Panc1 (cell line): Measurements from ENCODE around the gene OR6C2. TPM values are rescaled to one million over a fixed set of nuclear protein-coding genes. Genes with fewer than 3 reads are reported as not detected.
"Not testable (repeated sequence)": the region's sequence is repeated elsewhere in the genome, so short reads cannot be mapped to it uniquely, and the experiment has no call there.

Experiments used
- ATAC-seq: fragments of 200-7000 bp; cut with Tn5 transposase; 2 replicates; pipeline ENCODE4 v1.9.1; 2020; ENCODE audit warnings: mild to moderate bottlenecking, moderate library complexity
- BruUV-seq: library from RNA; stranded (reverse); fragments of 400-500 nt; replicated peaks from 2 replicates; lab custom pipeline; 2021; lab: Mats Ljungman, UMichigan
- CTCF ChIA-PET: fragments of 300-600 bp; sonication (Branson Sonifier 250); formaldehyde crosslinking; loops from one replicate; lab custom pipeline; 2022; ENCODE audit warnings: antibody characterized with exemption; lab: Charles Lee
- POLR2A ChIA-PET: fragments of 300-600 bp; sonication (Branson Sonifier 250); formaldehyde crosslinking; loops from one replicate; lab custom pipeline; 2022; ENCODE audit warnings: antibody characterized with exemption; lab: Charles Lee
- DNase-seq: peaks from one replicate; pipeline ENCODE4 v3.0.0-alpha.2; 2010; ENCODE audit warnings: low read depth, low spot score
- H3K27ac ChIP-seq: 2 replicates; pipeline ENCODE4 v1.5.1; 2011; ENCODE audit warnings: mild to moderate bottlenecking, low read length, inconsistent platforms
- H3K27me3 ChIP-seq: fragments of 200-500 bp; sonication (Bioruptor generic); 2 replicates; pipeline ENCODE4 v1.6.0; 2014; ENCODE audit warnings: low read length, inconsistent platforms; ENCODE audit not compliant: control insufficient read depth, insufficient read depth
- H3K36me3 ChIP-seq: fragments of 200-500 bp; sonication (Bioruptor generic); 2 replicates; pipeline ENCODE4 v1.5.1; 2014; ENCODE audit warnings: inconsistent platforms, mild to moderate bottlenecking, low read length, moderate library complexity; ENCODE audit not compliant: control insufficient read depth, insufficient read depth
- H3K4me1 ChIP-seq: 2 replicates; pipeline ENCODE4 v1.5.1; 2011; ENCODE audit warnings: inconsistent platforms, mild to moderate bottlenecking, low read length, moderate library complexity; ENCODE audit not compliant: control insufficient read depth, insufficient read depth
- H3K4me3 ChIP-seq, 2 experiments: 2 replicates each; pipeline ENCODE4 v1.5.1; 2011 to 2012; ENCODE audit warnings: low read depth in 2 of 2, low read length in 2 of 2, mild to moderate bottlenecking in 2 of 2, inconsistent platforms in 1 of 2, moderate library complexity in 1 of 2
- H3K9me3 ChIP-seq: fragments of 200-500 bp; sonication (Bioruptor generic); 2 replicates; pipeline ENCODE4 v1.5.1; 2014; ENCODE audit warnings: low read depth, mild to moderate bottlenecking, inconsistent platforms, low read length, moderate library complexity; ENCODE audit not compliant: control insufficient read depth, insufficient read depth
- POLR2AphosphoS5 ChIP-seq: IDR thresholded peaks from 2 replicates; pipeline ENCODE4 v1.6.1; 2012; ENCODE audit warnings: mild to moderate bottlenecking, low read depth, low read length, moderate library complexity
- SIN3A ChIP-seq: IDR thresholded peaks from 2 replicates; pipeline ENCODE4 v1.6.1; 2012; ENCODE audit warnings: low read depth, mild to moderate bottlenecking, low read length, moderate library complexity, borderline replicate concordance; ENCODE audit not compliant: insufficient read depth
- TCF7L2 ChIP-seq: IDR thresholded peaks from 2 replicates; pipeline ENCODE4 v1.6.1; 2011; ENCODE audit warnings: mild to moderate bottlenecking, low read depth, low read length, inconsistent platforms
- in situ Hi-C: cut with HindIII; loops from 2 replicates; pipeline ENCODE4 v1.10.0; 2016; ENCODE audit warnings: low sequenced_read_pairs, low pct_unique_long_range_greater_than_20kb
- intact Hi-C: fragments of 100-400 bp; cut with micrococcal nuclease; formaldehyde crosslinking; loops from one replicate; pipeline ENCODE4 v1.10.0; 2022; ENCODE audit not compliant: unreplicated experiment
- total RNA-seq: library from RNA; stranded (reverse); gene quantifications from one replicate; pipeline ENCODE4 v1.2.1, GENCODE V29; 2021; ENCODE audit not compliant: unreplicated experiment
- TF ChIP-seq, protein P1 (sequence below), 2 experiments: IDR thresholded peaks; 2 replicates each; pipeline ENCODE4 v1.6.1; 2011 to 2012; ENCODE audit warnings: low read depth in 2 of 2, control low read depth in 1 of 2, low read length in 1 of 2, mild to moderate bottlenecking in 1 of 2, moderate library complexity in 1 of 2; ENCODE audit not compliant: insufficient read depth in 1 of 2
- TF ChIP-seq, protein P2 (sequence below): fragments of 450-650 bp; IDR thresholded peaks from 2 replicates; pipeline ENCODE4 v1.5.1; 2017; ENCODE audit warnings: mild to moderate bottlenecking

OR6C2 gene
- total RNA-seq, 1 experiment from 2014 or later, result not detected

DNA sequence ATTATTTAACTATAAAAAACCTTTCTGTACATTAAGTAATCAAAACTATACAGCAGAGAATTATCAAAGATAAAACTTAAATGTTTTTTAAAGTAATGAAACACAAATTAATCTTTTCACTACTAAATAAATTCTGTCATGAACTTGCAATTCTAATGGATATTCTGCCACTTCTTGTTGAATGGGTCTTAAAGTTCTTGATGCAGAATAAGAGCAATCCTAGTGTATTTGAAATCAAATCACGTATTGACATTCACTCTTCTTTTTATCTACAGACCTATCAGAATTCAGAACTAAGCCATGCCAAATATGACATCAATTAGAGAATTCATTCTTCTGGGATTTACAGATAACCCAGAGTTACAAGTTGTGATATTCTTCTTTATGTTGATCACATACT is 43.6 kb upstream of the OR6C2 start, which contains the start of gene OR6C65:
Gene OR6C65, plus strand, starts transcription at position 301 of the 400 bp plus-strand sequence. Its CDS starts 0 bp downstream, at position 301.
- TF ChIP-seq, protein P1, sequence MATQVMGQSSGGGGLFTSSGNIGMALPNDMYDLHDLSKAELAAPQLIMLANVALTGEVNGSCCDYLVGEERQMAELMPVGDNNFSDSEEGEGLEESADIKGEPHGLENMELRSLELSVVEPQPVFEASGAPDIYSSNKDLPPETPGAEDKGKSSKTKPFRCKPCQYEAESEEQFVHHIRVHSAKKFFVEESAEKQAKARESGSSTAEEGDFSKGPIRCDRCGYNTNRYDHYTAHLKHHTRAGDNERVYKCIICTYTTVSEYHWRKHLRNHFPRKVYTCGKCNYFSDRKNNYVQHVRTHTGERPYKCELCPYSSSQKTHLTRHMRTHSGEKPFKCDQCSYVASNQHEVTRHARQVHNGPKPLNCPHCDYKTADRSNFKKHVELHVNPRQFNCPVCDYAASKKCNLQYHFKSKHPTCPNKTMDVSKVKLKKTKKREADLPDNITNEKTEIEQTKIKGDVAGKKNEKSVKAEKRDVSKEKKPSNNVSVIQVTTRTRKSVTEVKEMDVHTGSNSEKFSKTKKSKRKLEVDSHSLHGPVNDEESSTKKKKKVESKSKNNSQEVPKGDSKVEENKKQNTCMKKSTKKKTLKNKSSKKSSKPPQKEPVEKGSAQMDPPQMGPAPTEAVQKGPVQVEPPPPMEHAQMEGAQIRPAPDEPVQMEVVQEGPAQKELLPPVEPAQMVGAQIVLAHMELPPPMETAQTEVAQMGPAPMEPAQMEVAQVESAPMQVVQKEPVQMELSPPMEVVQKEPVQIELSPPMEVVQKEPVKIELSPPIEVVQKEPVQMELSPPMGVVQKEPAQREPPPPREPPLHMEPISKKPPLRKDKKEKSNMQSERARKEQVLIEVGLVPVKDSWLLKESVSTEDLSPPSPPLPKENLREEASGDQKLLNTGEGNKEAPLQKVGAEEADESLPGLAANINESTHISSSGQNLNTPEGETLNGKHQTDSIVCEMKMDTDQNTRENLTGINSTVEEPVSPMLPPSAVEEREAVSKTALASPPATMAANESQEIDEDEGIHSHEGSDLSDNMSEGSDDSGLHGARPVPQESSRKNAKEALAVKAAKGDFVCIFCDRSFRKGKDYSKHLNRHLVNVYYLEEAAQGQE (IDR thresholded peaks at IDR 0.05; ENCODE audit: insufficient read depth in 1 of 2, low read depth in 2 of 2, low read length in 1 of 2), result no peak
- TF ChIP-seq POLR2AphosphoS5 (no peak), TCF7L2 (no peak)
- no peaks in the 10 kb centered on the region for H3K9me3 ChIP-seq
- H3K36me3 ChIP-seq, result no peaks in the 10 kb centered on the region
- ATAC-seq (no peak), DNase-seq (no peak)
- CTCF ChIA-PET, result no interaction called here
- no peaks in the 10 kb centered on the region; the same call in 1 of the 2 replicates for H3K27me3 ChIP-seq
- in situ Hi-C loops, result no loop called here
- intact Hi-C loops, result no loop called here
- POLR2A ChIA-PET, result no interaction called here
- BruUV-seq, result no TSS peak
- H3K27ac ChIP-seq, result no peak within 1 kb of the TSS
- H3K4me1 ChIP-seq, result no peaks in the 10 kb centered on the region
- no peak within 1 kb of the TSS for H3K4me3 ChIP-seq

DNA sequence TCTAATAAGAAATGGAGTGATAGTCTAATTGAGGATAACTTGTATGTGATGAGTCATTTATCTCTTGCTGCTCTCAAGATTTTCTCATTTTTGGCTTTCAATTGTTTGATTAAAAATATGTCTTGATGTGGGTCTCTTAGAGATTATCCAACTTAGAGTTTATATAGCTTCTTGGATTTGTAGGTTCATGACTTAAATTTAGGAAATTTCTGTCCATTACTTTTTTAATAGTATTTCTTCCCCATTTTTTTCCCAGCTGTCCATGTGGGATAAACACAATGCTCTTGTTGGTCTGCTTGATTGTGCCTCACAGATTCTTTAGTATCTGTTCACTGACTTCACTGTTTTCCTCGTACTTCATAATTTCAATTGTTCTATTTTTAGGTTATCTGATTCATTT is 36.0 kb upstream of the OR6C2 start:
- BruUV-seq, result no TSS peak
- no peaks in the 10 kb centered on the region for H3K4me1 ChIP-seq
- ChIA-PET CTCF (no interaction called here), POLR2A (no interaction called here)
- H3K36me3 ChIP-seq, result no peaks in the 10 kb centered on the region
- intact Hi-C loops, result no loop called here
- H3K4me3 ChIP-seq, result no peak overlapping the region
- H3K9me3 ChIP-seq, result 0 out of 2 replicates have a peak, but pooled peaks cover 3% of the 10 kb centered on the region
- H3K27me3 ChIP-seq, result no peaks in the 10 kb centered on the region
- no peak for ATAC-seq
- no peak overlapping the region for H3K27ac ChIP-seq
- DNase-seq, result no peak
- TF ChIP-seq, protein P1 (IDR thresholded peaks at IDR 0.05; ENCODE audit: insufficient read depth in 1 of 2, low read depth in 2 of 2, low read length in 1 of 2), result no peak
- TF ChIP-seq, protein P2, sequence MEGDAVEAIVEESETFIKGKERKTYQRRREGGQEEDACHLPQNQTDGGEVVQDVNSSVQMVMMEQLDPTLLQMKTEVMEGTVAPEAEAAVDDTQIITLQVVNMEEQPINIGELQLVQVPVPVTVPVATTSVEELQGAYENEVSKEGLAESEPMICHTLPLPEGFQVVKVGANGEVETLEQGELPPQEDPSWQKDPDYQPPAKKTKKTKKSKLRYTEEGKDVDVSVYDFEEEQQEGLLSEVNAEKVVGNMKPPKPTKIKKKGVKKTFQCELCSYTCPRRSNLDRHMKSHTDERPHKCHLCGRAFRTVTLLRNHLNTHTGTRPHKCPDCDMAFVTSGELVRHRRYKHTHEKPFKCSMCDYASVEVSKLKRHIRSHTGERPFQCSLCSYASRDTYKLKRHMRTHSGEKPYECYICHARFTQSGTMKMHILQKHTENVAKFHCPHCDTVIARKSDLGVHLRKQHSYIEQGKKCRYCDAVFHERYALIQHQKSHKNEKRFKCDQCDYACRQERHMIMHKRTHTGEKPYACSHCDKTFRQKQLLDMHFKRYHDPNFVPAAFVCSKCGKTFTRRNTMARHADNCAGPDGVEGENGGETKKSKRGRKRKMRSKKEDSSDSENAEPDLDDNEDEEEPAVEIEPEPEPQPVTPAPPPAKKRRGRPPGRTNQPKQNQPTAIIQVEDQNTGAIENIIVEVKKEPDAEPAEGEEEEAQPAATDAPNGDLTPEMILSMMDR, result no peak
- TF ChIP-seq SIN3A (no peak), TCF7L2 (no peak), POLR2AphosphoS5 (no peak)
- in situ Hi-C loops, result no loop called here

DNA sequence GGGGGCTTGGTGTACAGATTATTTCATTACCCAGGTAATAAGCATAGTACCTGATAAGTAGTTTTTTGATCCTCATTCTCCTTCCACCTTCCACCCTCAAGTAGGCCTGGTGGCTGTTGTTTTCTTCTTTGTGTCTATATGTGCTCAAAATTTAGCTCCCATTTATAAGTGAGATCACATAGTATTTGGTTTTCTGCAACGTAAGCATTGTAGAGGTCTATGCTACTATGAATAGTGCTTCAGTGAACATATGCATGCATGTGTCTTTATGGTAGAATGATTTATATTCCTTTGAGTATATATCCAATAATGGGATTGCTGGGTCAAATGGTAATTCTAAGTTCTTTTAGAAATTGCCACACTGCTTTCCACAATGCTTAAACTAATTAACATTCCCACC is 34.7 kb upstream of the OR6C2 start:
- H3K27ac ChIP-seq, H3K36me3 ChIP-seq, POLR2A ChIA-PET, in situ Hi-C loops, H3K4me3 ChIP-seq, intact Hi-C loops, H3K4me1 ChIP-seq, BruUV-seq, ATAC-seq, H3K9me3 ChIP-seq, DNase-seq, H3K27me3 ChIP-seq, CTCF ChIA-PET: not testable (repeated sequence)

DNA sequence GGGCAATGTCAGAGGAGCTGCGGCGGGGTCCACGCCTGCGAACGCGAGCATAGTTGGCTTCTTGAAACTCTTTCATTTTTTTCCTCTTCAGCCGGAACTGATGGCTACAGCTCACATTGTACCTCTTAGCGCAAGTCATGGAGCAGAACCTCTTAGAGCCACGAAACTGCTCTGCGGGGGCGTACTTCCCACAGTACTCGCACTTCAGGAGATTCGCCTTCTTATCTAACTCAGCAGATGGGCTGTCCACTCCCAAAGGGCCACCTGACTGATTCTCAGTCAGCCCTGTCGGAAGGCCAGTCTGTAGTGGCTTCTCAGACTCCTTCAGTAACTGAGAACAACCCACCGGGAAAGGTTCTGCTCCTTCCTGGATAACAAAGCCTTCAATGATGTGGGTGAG is 31.7 kb upstream of the OR6C2 start:
- H3K4me3 ChIP-seq, H3K9me3 ChIP-seq, in situ Hi-C loops, intact Hi-C loops, DNase-seq, H3K27me3 ChIP-seq, H3K36me3 ChIP-seq, BruUV-seq, ATAC-seq, H3K4me1 ChIP-seq, H3K27ac ChIP-seq, POLR2A ChIA-PET, CTCF ChIA-PET: not testable (repeated sequence)
